T-helper 9 cell (primary cell): ENCODE results near the gene MCRIP2.

Experiments
- DNase-seq: peaks from one replicate; pipeline ENCODE4 v3.0.0-alpha.2; 2020

MCRIP2 gene

GRCh38 chr16:617855-618254 lies 23.8 kb upstream of the MCRIP2 start:
- no peak for DNase-seq

DNA sequence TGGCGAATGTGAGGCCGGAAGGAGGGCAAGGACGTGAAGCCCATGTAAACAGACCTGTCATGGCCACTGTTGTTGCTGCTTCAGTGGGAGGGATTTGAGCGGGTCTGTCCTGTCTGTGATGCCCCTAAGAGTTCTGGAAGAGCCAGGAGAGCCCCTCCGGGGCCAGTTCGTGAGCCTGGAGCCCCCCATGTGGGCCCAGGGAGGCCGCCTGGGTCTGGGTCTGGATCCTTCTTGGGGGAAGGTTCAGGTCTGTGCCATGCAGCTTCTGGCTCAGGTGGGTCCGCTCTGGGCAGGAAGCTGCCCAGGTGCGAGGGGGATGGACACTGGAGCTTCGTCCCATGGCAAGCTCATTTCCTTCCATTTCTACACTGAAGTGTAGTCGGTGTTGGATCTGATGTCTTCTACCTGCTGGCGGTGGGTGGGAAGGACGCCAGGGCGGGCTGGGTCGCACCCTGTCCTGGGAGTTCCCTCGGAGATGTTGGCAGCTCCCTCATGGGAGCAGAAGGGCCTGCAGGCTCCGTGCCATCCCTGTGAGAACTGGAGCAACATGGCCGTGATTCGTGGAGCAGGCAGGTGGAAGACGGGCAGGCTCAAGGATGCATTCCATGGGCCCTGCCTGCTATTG lies 22.0 kb upstream of the MCRIP2 start:
- DNase-seq = no peak

DNA sequence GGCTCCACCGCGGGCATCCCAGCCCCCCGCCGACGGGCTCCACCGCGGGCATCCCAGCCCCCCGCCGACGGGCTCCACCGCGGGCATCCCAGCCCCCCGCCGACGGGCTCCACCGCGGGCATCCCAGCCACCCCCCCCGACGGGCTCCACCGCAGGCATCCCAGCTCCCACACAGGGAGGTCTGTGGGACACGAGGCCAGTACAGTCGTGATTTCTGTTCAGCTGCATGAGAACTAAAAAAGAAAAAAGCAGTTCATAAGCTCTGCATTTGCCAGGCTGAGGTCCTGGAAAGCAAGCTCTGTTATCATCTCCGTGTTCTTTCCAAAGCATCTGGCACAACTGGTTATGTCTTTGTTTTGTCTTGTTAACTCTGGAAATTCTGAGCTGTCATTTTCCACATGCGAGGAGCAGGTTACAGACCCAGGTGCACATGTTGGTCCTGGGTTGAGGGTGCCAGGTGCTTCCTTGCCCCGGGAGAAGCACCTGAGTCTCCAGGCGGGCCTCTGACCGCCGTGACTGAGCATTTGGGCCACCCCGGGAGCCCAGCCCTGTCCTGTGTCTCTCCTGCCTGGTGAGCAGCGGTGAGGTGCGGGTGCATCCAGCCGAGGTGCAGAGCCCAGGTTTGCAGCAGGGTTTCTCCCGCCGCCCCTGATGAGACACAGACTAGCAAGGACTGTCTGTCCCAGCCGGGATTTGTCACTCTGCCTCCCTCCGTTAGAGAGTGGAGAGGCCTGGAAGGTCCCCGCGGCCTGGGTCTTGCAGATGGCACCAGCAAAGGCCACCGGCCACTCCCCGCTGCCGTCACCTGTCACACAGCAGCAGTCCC lies 20.7 kb upstream of the MCRIP2 start:
- no peak for DNase-seq

- DNase-seq = no peak
Measured at GRCh38 chr16:621526-622105, 20.0 kb upstream of the MCRIP2 start.

DNA sequence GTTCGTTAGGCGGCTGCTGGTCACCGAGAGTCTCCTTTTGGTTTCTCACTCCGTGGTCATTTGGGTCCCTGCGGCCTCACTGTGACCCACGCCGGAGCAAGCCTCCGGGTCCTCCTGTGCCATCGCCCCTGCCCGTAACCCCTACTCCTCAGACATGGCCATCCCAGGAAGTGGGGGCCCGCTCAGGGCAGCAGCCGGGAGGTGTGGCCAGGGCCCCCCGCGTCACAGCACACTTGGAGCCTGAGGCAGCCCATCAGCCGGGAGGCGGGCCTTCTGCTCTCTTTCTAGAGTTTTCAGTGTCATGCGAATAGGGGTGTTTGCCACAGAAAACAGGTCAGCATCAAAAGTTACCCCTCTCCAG lies 18.7 kb upstream of the MCRIP2 start:
- no peak for DNase-seq

- no peak for DNase-seq
Measured at GRCh38 chr16:624526-625070, 17.0 kb upstream of the MCRIP2 start.

- no peak for DNase-seq
Measured at GRCh38 chr16:625117-625976, 16.3 kb upstream of the MCRIP2 start.

DNA sequence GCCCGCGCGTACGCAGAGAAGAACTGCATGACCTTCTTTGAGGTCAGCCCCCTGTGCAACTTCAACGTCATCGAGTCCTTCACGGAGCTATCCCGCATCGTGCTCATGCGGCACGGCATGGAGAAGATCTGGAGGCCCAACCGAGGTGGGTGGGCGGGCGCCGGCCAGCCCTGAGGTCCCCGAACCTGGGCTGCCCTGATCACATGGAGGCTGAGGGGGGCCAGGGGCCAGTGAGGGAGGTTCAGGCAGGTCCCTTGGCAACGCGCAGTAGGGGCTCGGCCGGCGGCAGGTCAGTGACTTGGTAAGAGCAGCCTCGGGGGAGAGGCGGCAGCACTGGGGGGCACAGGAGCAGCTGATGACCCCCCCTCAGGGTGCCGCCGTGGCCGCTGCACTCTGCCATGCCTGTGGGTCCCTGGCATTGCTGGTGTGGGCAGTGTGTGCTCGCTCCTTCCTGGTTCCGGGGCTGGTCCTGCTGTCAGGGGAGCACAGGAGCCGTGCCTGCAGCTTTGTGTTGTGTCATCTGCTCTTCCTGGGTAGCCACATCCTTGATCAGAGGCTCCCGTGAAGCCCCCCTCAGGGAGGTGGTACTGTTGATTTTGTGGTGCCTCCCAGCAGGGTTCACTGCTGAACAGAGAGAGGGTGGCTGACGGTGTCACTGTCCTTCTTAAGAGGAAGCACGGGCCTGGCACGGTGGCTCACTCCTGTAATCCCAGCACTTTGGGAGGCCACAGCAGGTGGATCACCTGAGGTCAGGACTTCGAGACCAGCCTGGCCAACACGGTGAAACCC lies 15.5 kb upstream of the MCRIP2 start:
- DNase-seq = no peak

- no peak for DNase-seq
Measured at GRCh38 chr16:626787-627453, 14.7 kb upstream of the MCRIP2 start.

- no peak for DNase-seq
Measured at GRCh38 chr16:627454-628239, 14.0 kb upstream of the MCRIP2 start.

DNA sequence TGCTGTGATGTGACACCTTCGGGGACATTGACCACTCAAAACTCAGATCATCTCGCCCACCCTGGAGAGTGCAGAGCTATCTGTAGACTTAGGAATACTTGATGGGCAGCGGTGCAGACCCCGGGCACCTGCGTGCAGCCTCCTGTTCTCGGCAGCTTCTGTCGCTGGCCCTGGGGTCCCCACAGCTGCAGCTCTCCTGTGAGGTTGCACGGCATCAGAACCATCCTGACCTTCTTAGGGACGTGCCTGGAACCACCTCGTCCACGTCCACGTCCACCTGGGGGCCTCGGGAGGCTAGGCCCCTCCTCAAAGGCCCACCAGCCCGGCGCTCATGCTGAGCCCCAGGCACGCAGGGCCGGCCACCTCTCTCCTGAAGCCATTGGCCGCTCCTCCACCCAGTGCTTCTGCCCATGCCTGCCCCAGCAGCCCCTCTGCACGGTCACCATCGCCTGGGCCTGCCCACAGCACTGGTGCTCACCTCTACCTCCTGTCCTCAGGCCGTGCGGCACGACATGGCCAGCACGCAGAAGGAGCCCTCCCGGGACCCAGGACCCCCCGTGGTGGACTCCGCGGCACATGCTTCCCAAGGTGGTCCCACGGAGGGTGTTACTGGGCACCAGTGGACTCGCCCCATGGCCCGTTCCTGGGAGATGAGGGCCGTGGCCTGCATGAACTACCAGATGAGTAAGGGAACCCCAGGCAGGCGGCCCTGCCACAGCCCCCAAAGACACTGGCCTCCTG lies 13.1 kb upstream of the MCRIP2 start:
- no peak for DNase-seq

GRCh38 chr16:629185-629832 lies 12.3 kb upstream of the MCRIP2 start:
- DNase-seq = no peak

DNA sequence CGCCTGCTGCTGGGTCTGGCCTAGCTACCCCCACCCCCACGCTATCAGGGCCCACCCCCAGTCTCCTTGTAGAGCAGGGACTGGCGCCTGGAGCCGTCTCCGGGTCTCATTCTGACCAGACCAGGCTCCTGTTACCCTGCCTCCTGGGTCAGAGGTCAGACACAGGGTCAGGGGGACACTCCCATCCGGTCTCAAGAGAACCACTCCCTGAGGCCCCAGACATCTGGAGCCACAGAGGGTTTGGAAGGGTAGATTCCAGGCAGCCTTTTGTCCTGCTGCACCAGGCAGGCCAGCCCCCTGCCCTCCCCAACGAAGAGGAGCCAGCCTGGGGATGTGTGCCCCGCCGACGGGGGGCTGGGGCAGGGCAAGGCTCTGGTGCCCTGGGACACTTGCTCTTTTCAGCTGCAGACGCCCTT lies 11.8 kb upstream of the MCRIP2 start:
- DNase-seq = no peak

GRCh38 chr16:630249-630814 lies 11.3 kb upstream of the MCRIP2 start:
- no peak for DNase-seq

- DNase-seq = no peak
Measured at GRCh38 chr16:630815-631405, 10.7 kb upstream of the MCRIP2 start, which contains the start of gene WFIKKN1. WFIKKN1 (plus strand) TSS chr16:630985; CDS start chr16:631254, 269 bp downstream.

DNA sequence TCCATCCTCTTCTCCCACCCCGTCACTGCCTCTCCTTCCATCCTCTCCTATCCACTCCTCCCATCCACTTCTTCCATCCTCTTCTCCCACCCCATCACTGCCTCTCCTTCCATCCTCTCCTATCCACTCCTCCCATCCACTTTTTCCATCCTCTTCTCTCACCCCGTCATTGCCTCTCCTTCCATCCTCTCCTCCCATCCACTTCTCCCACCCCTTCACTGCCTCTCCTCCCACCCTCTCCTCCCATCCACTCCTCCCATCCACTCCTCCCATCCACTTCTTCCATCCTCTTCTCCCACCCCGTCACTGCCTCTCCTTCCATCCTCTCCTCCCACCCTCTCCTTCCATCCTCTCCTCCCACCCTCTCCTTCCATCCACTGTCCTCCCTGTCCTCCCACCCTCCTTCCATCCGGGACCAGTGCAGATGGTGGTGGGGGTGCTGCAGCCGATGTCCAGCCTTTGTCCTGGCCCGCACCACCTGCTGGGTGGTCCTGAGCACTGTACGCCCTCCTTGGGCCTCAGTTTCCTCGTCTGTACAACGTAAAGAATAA lies 9.7 kb upstream of the MCRIP2 start:
- no peak for DNase-seq

DNA sequence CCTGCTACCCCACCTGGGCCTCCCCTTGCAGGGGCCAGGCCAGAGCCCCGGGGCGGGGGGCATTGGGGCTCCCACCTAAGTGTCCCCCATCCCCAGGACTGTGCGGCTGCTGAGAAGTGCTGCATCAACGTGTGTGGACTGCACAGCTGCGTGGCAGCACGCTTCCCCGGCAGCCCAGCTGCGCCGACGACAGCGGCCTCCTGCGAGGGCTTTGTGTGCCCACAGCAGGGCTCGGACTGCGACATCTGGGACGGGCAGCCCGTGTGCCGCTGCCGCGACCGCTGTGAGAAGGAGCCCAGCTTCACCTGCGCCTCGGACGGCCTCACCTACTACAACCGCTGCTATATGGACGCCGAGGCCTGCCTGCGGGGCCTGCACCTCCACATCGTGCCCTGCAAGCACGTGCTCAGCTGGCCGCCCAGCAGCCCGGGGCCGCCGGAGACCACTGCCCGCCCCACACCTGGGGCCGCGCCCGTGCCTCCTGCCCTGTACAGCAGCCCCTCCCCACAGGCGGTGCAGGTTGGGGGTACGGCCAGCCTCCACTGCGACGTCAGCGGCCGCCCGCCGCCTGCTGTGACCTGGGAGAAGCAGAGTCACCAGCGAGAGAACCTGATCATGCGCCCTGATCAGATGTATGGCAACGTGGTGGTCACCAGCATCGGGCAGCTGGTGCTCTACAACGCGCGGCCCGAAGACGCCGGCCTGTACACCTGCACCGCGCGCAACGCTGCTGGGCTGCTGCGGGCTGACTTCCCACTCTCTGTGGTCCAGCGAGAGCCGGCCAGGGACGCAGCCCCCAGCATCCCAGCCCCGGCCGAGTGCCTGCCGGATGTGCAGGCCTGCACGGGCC lies 8.9 kb upstream of the MCRIP2 start:
- no peak for DNase-seq
